Panc1 (cell line): ENCODE results near the gene ITPR2. TPM values are rescaled to one million over a fixed set of nuclear protein-coding genes. Genes with fewer than 3 reads are reported as not detected.
"Not testable (repeated sequence)": the region's sequence is repeated elsewhere in the genome, so short reads cannot be mapped to it uniquely, and the experiment has no call there.

ENCODE experiments used
- ATAC-seq: fragments of 200-7000 bp; cut with Tn5 transposase; 2 replicates; pipeline ENCODE4 v1.9.1; 2020; ENCODE audit warnings: mild to moderate bottlenecking, moderate library complexity
- BruUV-seq: library from RNA; stranded (reverse); fragments of 400-500 nt; replicated peaks from 2 replicates; lab custom pipeline; 2021; lab: Mats Ljungman, UMichigan
- CTCF ChIA-PET: fragments of 300-600 bp; sonication (Branson Sonifier 250); formaldehyde crosslinking; loops from one replicate; lab custom pipeline; 2022; ENCODE audit warnings: antibody characterized with exemption; lab: Charles Lee
- POLR2A ChIA-PET: fragments of 300-600 bp; sonication (Branson Sonifier 250); formaldehyde crosslinking; loops from one replicate; lab custom pipeline; 2022; ENCODE audit warnings: antibody characterized with exemption; lab: Charles Lee
- DNase-seq: peaks from one replicate; pipeline ENCODE4 v3.0.0-alpha.2; 2010; ENCODE audit warnings: low read depth, low spot score
- H3K27ac ChIP-seq: 2 replicates; pipeline ENCODE4 v1.5.1; 2011; ENCODE audit warnings: mild to moderate bottlenecking, low read length, inconsistent platforms
- H3K27me3 ChIP-seq: fragments of 200-500 bp; sonication (Bioruptor generic); 2 replicates; pipeline ENCODE4 v1.6.0; 2014; ENCODE audit warnings: low read length, inconsistent platforms; ENCODE audit not compliant: control insufficient read depth, insufficient read depth
- H3K36me3 ChIP-seq: fragments of 200-500 bp; sonication (Bioruptor generic); 2 replicates; pipeline ENCODE4 v1.5.1; 2014; ENCODE audit warnings: inconsistent platforms, mild to moderate bottlenecking, low read length, moderate library complexity; ENCODE audit not compliant: control insufficient read depth, insufficient read depth
- H3K4me1 ChIP-seq: 2 replicates; pipeline ENCODE4 v1.5.1; 2011; ENCODE audit warnings: inconsistent platforms, mild to moderate bottlenecking, low read length, moderate library complexity; ENCODE audit not compliant: control insufficient read depth, insufficient read depth
- H3K4me3 ChIP-seq, 2 experiments: 2 replicates each; pipeline ENCODE4 v1.5.1; 2011 to 2012; ENCODE audit warnings: low read depth in 2 of 2, low read length in 2 of 2, mild to moderate bottlenecking in 2 of 2, inconsistent platforms in 1 of 2, moderate library complexity in 1 of 2
- H3K9me3 ChIP-seq: fragments of 200-500 bp; sonication (Bioruptor generic); 2 replicates; pipeline ENCODE4 v1.5.1; 2014; ENCODE audit warnings: low read depth, mild to moderate bottlenecking, inconsistent platforms, low read length, moderate library complexity; ENCODE audit not compliant: control insufficient read depth, insufficient read depth
- POLR2AphosphoS5 ChIP-seq: IDR thresholded peaks from 2 replicates; pipeline ENCODE4 v1.6.1; 2012; ENCODE audit warnings: mild to moderate bottlenecking, low read depth, low read length, moderate library complexity
- SIN3A ChIP-seq: IDR thresholded peaks from 2 replicates; pipeline ENCODE4 v1.6.1; 2012; ENCODE audit warnings: low read depth, mild to moderate bottlenecking, low read length, moderate library complexity, borderline replicate concordance; ENCODE audit not compliant: insufficient read depth
- TCF7L2 ChIP-seq: IDR thresholded peaks from 2 replicates; pipeline ENCODE4 v1.6.1; 2011; ENCODE audit warnings: mild to moderate bottlenecking, low read depth, low read length, inconsistent platforms
- in situ Hi-C: cut with HindIII; loops from 2 replicates; pipeline ENCODE4 v1.10.0; 2016; ENCODE audit warnings: low sequenced_read_pairs, low pct_unique_long_range_greater_than_20kb
- intact Hi-C: fragments of 100-400 bp; cut with micrococcal nuclease; formaldehyde crosslinking; loops from one replicate; pipeline ENCODE4 v1.10.0; 2022; ENCODE audit not compliant: unreplicated experiment
- total RNA-seq: library from RNA; stranded (reverse); gene quantifications from one replicate; pipeline ENCODE4 v1.2.1, GENCODE V29; 2021; ENCODE audit not compliant: unreplicated experiment
- TF ChIP-seq, protein P1 (sequence below): fragments of 450-650 bp; IDR thresholded peaks from 2 replicates; pipeline ENCODE4 v1.5.1; 2017; ENCODE audit warnings: mild to moderate bottlenecking
- TF ChIP-seq, protein P2 (sequence below), 2 experiments: IDR thresholded peaks; 2 replicates each; pipeline ENCODE4 v1.6.1; 2011 to 2012; ENCODE audit warnings: low read depth in 2 of 2, control low read depth in 1 of 2, low read length in 1 of 2, mild to moderate bottlenecking in 1 of 2, moderate library complexity in 1 of 2; ENCODE audit not compliant: insufficient read depth in 1 of 2

ITPR2 gene
- total RNA-seq, 1 experiment from 2014 or later, result 41.8 TPM

DNA sequence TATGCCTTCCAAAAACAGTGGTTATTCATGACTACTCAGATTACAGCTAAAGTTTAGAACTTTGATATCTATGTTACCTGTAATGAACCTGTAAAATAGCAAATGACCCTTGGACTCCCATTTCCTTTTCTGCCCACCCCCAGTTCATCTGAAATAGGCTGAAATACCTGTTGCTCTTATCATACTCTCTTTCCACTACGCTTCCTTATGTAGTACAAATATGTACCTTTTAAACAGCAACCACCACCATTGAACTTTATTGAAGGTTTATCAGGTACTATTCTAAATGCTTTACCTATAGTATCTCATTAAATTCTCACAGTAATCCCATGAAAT is 398.0 kb downstream of the ITPR2 start:
- BruUV-seq, result no TSS peak
- in situ Hi-C loops (no loop called here), intact Hi-C loops (loop anchor here (10.0 kb wide), 1 partner anchor 320 kb away; no protein-coding TSS in a partner anchor)
- no peaks in the 10 kb centered on the region for H3K9me3 ChIP-seq
- DNase-seq, result no peak
- TF ChIP-seq, protein P1, sequence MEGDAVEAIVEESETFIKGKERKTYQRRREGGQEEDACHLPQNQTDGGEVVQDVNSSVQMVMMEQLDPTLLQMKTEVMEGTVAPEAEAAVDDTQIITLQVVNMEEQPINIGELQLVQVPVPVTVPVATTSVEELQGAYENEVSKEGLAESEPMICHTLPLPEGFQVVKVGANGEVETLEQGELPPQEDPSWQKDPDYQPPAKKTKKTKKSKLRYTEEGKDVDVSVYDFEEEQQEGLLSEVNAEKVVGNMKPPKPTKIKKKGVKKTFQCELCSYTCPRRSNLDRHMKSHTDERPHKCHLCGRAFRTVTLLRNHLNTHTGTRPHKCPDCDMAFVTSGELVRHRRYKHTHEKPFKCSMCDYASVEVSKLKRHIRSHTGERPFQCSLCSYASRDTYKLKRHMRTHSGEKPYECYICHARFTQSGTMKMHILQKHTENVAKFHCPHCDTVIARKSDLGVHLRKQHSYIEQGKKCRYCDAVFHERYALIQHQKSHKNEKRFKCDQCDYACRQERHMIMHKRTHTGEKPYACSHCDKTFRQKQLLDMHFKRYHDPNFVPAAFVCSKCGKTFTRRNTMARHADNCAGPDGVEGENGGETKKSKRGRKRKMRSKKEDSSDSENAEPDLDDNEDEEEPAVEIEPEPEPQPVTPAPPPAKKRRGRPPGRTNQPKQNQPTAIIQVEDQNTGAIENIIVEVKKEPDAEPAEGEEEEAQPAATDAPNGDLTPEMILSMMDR, result no peak
- TF ChIP-seq SIN3A (no peak), POLR2AphosphoS5 (no peak), TCF7L2 (no peak)
- TF ChIP-seq, protein P2, sequence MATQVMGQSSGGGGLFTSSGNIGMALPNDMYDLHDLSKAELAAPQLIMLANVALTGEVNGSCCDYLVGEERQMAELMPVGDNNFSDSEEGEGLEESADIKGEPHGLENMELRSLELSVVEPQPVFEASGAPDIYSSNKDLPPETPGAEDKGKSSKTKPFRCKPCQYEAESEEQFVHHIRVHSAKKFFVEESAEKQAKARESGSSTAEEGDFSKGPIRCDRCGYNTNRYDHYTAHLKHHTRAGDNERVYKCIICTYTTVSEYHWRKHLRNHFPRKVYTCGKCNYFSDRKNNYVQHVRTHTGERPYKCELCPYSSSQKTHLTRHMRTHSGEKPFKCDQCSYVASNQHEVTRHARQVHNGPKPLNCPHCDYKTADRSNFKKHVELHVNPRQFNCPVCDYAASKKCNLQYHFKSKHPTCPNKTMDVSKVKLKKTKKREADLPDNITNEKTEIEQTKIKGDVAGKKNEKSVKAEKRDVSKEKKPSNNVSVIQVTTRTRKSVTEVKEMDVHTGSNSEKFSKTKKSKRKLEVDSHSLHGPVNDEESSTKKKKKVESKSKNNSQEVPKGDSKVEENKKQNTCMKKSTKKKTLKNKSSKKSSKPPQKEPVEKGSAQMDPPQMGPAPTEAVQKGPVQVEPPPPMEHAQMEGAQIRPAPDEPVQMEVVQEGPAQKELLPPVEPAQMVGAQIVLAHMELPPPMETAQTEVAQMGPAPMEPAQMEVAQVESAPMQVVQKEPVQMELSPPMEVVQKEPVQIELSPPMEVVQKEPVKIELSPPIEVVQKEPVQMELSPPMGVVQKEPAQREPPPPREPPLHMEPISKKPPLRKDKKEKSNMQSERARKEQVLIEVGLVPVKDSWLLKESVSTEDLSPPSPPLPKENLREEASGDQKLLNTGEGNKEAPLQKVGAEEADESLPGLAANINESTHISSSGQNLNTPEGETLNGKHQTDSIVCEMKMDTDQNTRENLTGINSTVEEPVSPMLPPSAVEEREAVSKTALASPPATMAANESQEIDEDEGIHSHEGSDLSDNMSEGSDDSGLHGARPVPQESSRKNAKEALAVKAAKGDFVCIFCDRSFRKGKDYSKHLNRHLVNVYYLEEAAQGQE (IDR thresholded peaks at IDR 0.05; ENCODE audit: insufficient read depth in 1 of 2, low read depth in 2 of 2, low read length in 1 of 2), result no peak
- no peak overlapping the region for H3K4me3 ChIP-seq
- no peaks in the 10 kb centered on the region for H3K36me3 ChIP-seq
- no peaks in the 10 kb centered on the region for H3K4me1 ChIP-seq
- ATAC-seq, result no peak
- ChIA-PET POLR2A (no interaction called here), CTCF (no interaction called here)
- H3K27me3 ChIP-seq, result no peaks in the 10 kb centered on the region
- H3K27ac ChIP-seq, result no peak overlapping the region

DNA sequence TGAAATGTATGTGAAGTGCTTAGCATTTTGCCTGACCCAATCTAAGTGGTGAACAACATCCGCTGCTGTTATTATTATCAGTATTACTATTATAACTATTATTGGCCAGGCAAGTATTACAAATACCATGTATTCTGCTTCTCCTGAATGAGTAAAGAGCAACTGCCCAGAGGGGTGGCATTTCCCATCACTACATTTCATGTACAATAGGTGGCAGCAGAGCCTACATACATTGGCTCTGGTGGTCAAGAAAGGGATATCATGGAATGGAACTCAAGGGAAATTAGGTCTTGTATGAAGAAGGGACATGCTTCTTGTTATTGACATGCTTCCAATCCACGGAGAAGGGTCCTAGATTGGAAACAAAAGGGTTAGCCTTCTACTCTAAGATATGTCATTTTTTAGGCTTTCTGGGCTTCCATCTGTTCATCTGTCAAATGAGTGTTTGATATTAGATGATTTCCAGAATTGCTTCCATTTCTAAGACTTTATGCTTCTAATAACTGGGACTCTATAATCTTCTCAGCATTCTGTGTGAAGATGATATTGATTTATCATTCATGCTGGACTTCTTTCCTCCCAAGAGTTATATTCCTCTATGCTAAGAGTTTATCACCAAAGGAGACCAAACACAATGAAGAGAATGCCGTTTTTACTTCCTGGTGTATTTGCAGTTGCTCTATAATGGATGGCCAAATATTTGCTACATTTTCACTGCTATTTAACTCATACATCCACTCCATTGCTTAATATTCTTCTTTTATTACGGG is 398.5 kb downstream of the ITPR2 start:
- Histone ChIP-seq H3K36me3 (no peaks in the 10 kb centered on the region), H3K27me3 (no peaks in the 10 kb centered on the region), H3K9me3 (no peaks in the 10 kb centered on the region), H3K4me3 (no peak overlapping the region), H3K27ac (no peak overlapping the region), H3K4me1 (no peaks in the 10 kb centered on the region; the same call in 1 of the 2 replicates)
- intact Hi-C loops, result loop anchor here (10.0 kb wide), 1 partner anchor 320 kb away; no protein-coding TSS in a partner anchor
- DNase-seq, result peak; percentile 68
- POLR2A ChIA-PET, result no interaction called here
- no TSS peak for BruUV-seq
- ATAC-seq, result peak; percentile 92
- in situ Hi-C loops, result no loop called here
- CTCF ChIA-PET, result no interaction called here
- no peak for TF ChIP-seq SIN3A
- TF ChIP-seq, protein P1, result peak; percentile 79

DNA sequence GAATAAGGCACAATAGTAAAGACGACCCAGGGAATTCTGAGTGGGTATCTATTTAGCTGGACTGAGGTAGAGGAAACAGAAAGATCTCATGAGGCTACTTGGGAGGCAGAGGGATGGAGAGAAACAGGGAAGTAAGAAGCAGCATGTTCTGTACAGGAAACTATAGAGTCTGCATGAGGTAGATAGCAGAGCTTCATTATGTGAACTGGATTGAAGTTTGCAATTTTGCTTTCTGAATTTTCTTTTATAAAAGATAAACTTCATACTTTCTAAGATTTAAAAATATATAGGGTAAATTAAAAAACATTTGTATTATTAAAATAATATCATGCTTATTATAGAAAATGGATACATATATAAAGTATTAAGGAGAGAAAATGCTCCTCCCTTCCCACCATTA is 399.3 kb downstream of the ITPR2 start:
- CTCF ChIA-PET, in situ Hi-C loops, H3K4me1 ChIP-seq, BruUV-seq, H3K27ac ChIP-seq, DNase-seq, H3K27me3 ChIP-seq, H3K9me3 ChIP-seq, POLR2A ChIA-PET, H3K4me3 ChIP-seq, ATAC-seq, H3K36me3 ChIP-seq: not testable (repeated sequence)
- intact Hi-C loops, result loop anchor here (10.0 kb wide), 1 partner anchor 319 kb away; no protein-coding TSS in a partner anchor
